Transverse colon (tissue), 4 donors: Measurements from ENCODE around the gene SCAMP4. TPM values are rescaled to one million over a fixed set of nuclear protein-coding genes. Genes with fewer than 3 reads are reported as not detected.
"Not testable (repeated sequence)": the region's sequence is repeated elsewhere in the genome, so short reads cannot be mapped to it uniquely, and the experiment has no call there.

Experiments used
- DNase-seq: peaks from one replicate; pipeline ENCODE4 v3.0.0-alpha.2; 2019
- H3K27ac ChIP-seq, 4 donors: fragments of 200-600 bp; sonication (generic); 2 replicates each; pipeline ENCODE4 v1.5.1; 2016 to 2018; ENCODE audit warnings: inconsistent platforms in 4 of 4
- H3K27me3 ChIP-seq: fragments of 200-600 bp; sonication (generic); 2 replicates; pipeline ENCODE4 v1.5.1; 2017; ENCODE audit warnings: inconsistent platforms
- H3K36me3 ChIP-seq, 4 donors: fragments of 200-600 bp; sonication (generic); 2 replicates each; pipeline ENCODE4 v1.5.1; 2017 to 2019; ENCODE audit warnings: inconsistent platforms in 4 of 4
- H3K4me1 ChIP-seq, 4 donors: fragments of 200-600 bp; sonication (generic); 2 replicates each; pipeline ENCODE4 v1.5.1; 2017 to 2020; ENCODE audit warnings: inconsistent platforms in 4 of 4
- H3K4me3 ChIP-seq, 4 donors: fragments of 200-600 bp; sonication (generic); 1 replicate in 1 of 4; 2 replicates in 3 of 4; pipeline versions ENCODE4 v1.5.1 to v1.6.1; 2017 to 2019; ENCODE audit warnings: inconsistent platforms in 4 of 4
- H3K9me3 ChIP-seq, 2 donors: fragments of 200-600 bp; sonication (generic); 2 replicates each; pipeline ENCODE4 v1.5.1; 2017 to 2019; ENCODE audit warnings: inconsistent platforms in 2 of 2
- CTCF ChIP-seq, 5 experiments: fragments of 200-600 bp in 3 of 5; fragments of 450-650 bp in 2 of 5; sonication (generic) in 3 of 5; IDR thresholded peaks; 1 replicate in 2 of 5; 2 replicates in 3 of 5; pipeline ENCODE4 v1.5.1; 2016 to 2017; ENCODE audit warnings: antibody characterized with exemption in 5 of 5, inconsistent platforms in 3 of 5, mild to moderate bottlenecking in 2 of 5, moderate library complexity in 1 of 5
- EP300 ChIP-seq: sonication (generic); formaldehyde crosslinking; IDR thresholded peaks from one replicate; pipeline ENCODE4 v1.6.1; 2017; ENCODE audit warnings: antibody characterized with exemption, low read depth
- POLR2A ChIP-seq: fragments of 450-650 bp; IDR thresholded peaks from one replicate; pipeline ENCODE4 v1.6.1; 2016; ENCODE audit warnings: antibody characterized with exemption, mild to moderate bottlenecking, moderate library complexity
- POLR2AphosphoS5 ChIP-seq, 3 donors: sonication (generic); formaldehyde crosslinking; IDR thresholded peaks; one replicate each; pipeline ENCODE4 v1.6.1; 2016; ENCODE audit warnings: antibody characterized with exemption in 3 of 3
- WGBS, 2 donors: methylation state at CpG; one replicate each; pipeline ENCODE4 v1.1.5; 2018; ENCODE audit warnings: low coverage in 1 of 2; 5-methylcytosine and 5-hydroxymethylcytosine counted together
- in situ Hi-C, 4 donors: fragments of 200-750 bp; cut with MboI; loops; one replicate each; pipeline versions ENCODE4 v1.15.0 to v1.15.1; 2017; ENCODE audit warnings: low sequenced_read_pairs in 3 of 4, low pct_ligation_motif_present in 1 of 4, low pct_unique_long_range_greater_than_20kb in 1 of 4
- intact Hi-C: fragments of 100-400 bp; cut with DNase I; formaldehyde crosslinking; loops from one replicate; pipeline ENCODE4 v1.15.1; 2023; ENCODE audit warnings: low total_unique reads
- total RNA-seq, 4 donors: library from RNA; depleted of rRNA; stranded (reverse); fragments of >200 nt; gene quantifications; one replicate each; pipeline ENCODE4 v1.1.0, GENCODE V29; 2016

Gene SCAMP4
- total RNA-seq, 4 donors from 2014 or later: 25.1 to 119 (median 86.6) TPM

GRCh38 chr19:1874554-1875185 is 30.5 kb upstream of the SCAMP4 start:
- H3K36me3 ChIP-seq: no peaks in the 10 kb centered on the region
- 5 to 20% methylated on average over 7 to 16 of the region's 16 CpGs for WGBS, 2 donors
- H3K9me3 ChIP-seq: no peaks in the 10 kb centered on the region
- intact Hi-C loops (no loop called here), in situ Hi-C loops (no loop called here)
- peak overlapping the region; percentile 93 to 97 (median 95) for H3K27ac ChIP-seq
- H3K4me1 ChIP-seq: peaks cover 15 to 41% (median 32%) of the 10 kb centered on the region in 4 donors
- peak overlapping the region; percentile 69 to 98 (median 80) for H3K4me3 ChIP-seq
- DNase-seq: no peak
- TF ChIP-seq POLR2A (no peak), CTCF (IDR thresholded peaks at IDR 0.05) (no peak), EP300 (no peak), POLR2AphosphoS5 (IDR thresholded peaks at IDR 0.05) (no peak)
- no peaks in the 10 kb centered on the region for H3K27me3 ChIP-seq

GRCh38 chr19:1875265-1875645 is 29.9 kb upstream of the SCAMP4 start:
- H3K9me3 ChIP-seq, DNase-seq, H3K27me3 ChIP-seq, H3K36me3 ChIP-seq, intact Hi-C loops, in situ Hi-C loops: not testable (repeated sequence)
- Histone ChIP-seq H3K27ac (peak overlapping the region; percentile 93 to 97 (median 95)), H3K4me3 (peak overlapping the region; percentile 69 to 98 (median 80)), H3K4me1 (peaks cover 15 to 42% (median 32%) of the 10 kb centered on the region in 4 donors)
- WGBS, 2 donors: 1% methylated on average over 11 of the region's 11 CpGs; no CpG with 5 or more reads in 1 of the 2 donors

- Histone ChIP-seq H3K4me1 (peaks cover 15 to 48% (median 32%) of the 10 kb centered on the region in 4 donors), H3K27ac (peak overlapping the region; percentile 93 to 97 (median 95)), H3K9me3 (no peaks in the 10 kb centered on the region), H3K27me3 (no peaks in the 10 kb centered on the region), H3K36me3 (no peaks in the 10 kb centered on the region), H3K4me3 (peak overlapping the region; percentile 69 to 98 (median 80))
- DNase-seq: peak; percentile 94
- intact Hi-C loops (no loop called here), in situ Hi-C loops (no loop called here)
- WGBS, 2 donors: 0% methylated on average over 73 of the region's 87 CpGs; no CpG with 5 or more reads in 1 of the 2 donors
- no peak for TF ChIP-seq EP300
- TF ChIP-seq POLR2AphosphoS5 (IDR thresholded peaks at IDR 0.05): peak; percentile 97 to 99 (median 98)
- peak; percentile 92 for TF ChIP-seq POLR2A
Observed at GRCh38 chr19:1875646-1876495, 29.3 kb upstream of the SCAMP4 start.

GRCh38 chr19:1876496-1877279 is 28.5 kb upstream of the SCAMP4 start:
- H3K27me3 ChIP-seq, H3K36me3 ChIP-seq, H3K9me3 ChIP-seq, intact Hi-C loops, in situ Hi-C loops, DNase-seq: not testable (repeated sequence)
- Histone ChIP-seq H3K4me3 (peak overlapping the region; percentile 69 to 98 (median 80)), H3K4me1 (peaks cover 15 to 51% (median 32%) of the 10 kb centered on the region in 4 donors), H3K27ac (peak overlapping the region; percentile 93 to 97 (median 95))
- WGBS, 2 donors: 25 to 35% methylated on average over 9 to 35 of the region's 53 CpGs

- Histone ChIP-seq H3K4me1 (peaks cover 20 to 54% (median 36%) of the 10 kb centered on the region in 4 donors), H3K27ac (peak overlapping the region in 1 of 4 donors; percentile 96)
- H3K36me3 ChIP-seq, H3K4me3 ChIP-seq, H3K27me3 ChIP-seq, in situ Hi-C loops, H3K9me3 ChIP-seq, DNase-seq, intact Hi-C loops: not testable (repeated sequence)
- 73% methylated on average over 22 of the region's 47 CpGs; no CpG with 5 or more reads in 1 of the 2 donors for WGBS, 2 donors
Observed at GRCh38 chr19:1877280-1877660, 27.9 kb upstream of the SCAMP4 start.

- H3K36me3 ChIP-seq, H3K27me3 ChIP-seq, H3K4me3 ChIP-seq, intact Hi-C loops, H3K9me3 ChIP-seq, DNase-seq, in situ Hi-C loops, H3K27ac ChIP-seq: not testable (repeated sequence)
- 87% methylated on average over 7 of the region's 8 CpGs; no CpG with 5 or more reads in 1 of the 2 donors for WGBS, 2 donors
- peaks cover 25 to 58% (median 40%) of the 10 kb centered on the region in 4 donors for H3K4me1 ChIP-seq
Observed at GRCh38 chr19:1878583-1878982, 26.6 kb upstream of the SCAMP4 start.

- H3K36me3 ChIP-seq, intact Hi-C loops, in situ Hi-C loops, H3K9me3 ChIP-seq, H3K27ac ChIP-seq, DNase-seq, H3K27me3 ChIP-seq, H3K4me3 ChIP-seq: not testable (repeated sequence)
- peaks cover 27 to 54% (median 37%) of the 10 kb centered on the region in 4 donors for H3K4me1 ChIP-seq
- 88% methylated on average over 9 of the region's 17 CpGs; no CpG with 5 or more reads in 1 of the 2 donors for WGBS, 2 donors
Observed at GRCh38 chr19:1879982-1880381, 25.2 kb upstream of the SCAMP4 start.
